B cell (primary cell): ENCODE measurements around the gene ZNF362. TPM values are rescaled to one million over a fixed set of nuclear protein-coding genes. Genes with fewer than 3 reads are reported as not detected.

Experiments
- ATAC-seq: fragments of 200-7000 bp; cut with Tn5 transposase; one replicate; pipeline ENCODE4 v1.10.0; 2021; ENCODE audit warnings: low read depth, mild to moderate bottlenecking, moderate number of reproducible peaks, moderate library complexity
- CTCF ChIA-PET: fragments of 350-600 bp; sonication (Branson Sonifier 250); formaldehyde crosslinking; loops from one replicate; lab custom pipeline; 2021; ENCODE audit warnings: antibody characterized with exemption, inconsistent platforms; lab: Charles Lee
- POLR2A ChIA-PET: fragments of 350-600 bp; sonication (Branson Sonifier 250); formaldehyde crosslinking; loops from one replicate; lab custom pipeline; 2021; ENCODE audit warnings: antibody characterized with exemption; lab: Charles Lee
- DNase-seq: peaks from one replicate; pipeline ENCODE4 v3.0.0; 2013
- H2AFZ ChIP-seq: 2 replicates; pipeline ENCODE4 v1.6.1; 2012; ENCODE audit warnings: mild to moderate bottlenecking, low read depth, low read length; ENCODE audit not compliant: insufficient read depth, poor library complexity, severe bottlenecking
- H3K27ac ChIP-seq, 2 donors: 1 replicate in 1 of 2; 2 replicates in 1 of 2; pipeline ENCODE4 v1.5.1; 2012 to 2013; ENCODE audit warnings: low read length in 2 of 2, mild to moderate bottlenecking in 2 of 2, moderate library complexity in 1 of 2
- H3K27me3 ChIP-seq, 4 experiments: fragments of 200-600 bp in 1 of 4; sonication (generic) in 1 of 4; replicated peaks in 1 of 4; 1 replicate in 2 of 4; 2 replicates in 2 of 4; pipeline versions ENCODE4 v1.6.1 to v1.7.0; 2013 to 2016; ENCODE audit warnings: low read length in 3 of 4, mild to moderate bottlenecking in 2 of 4, mixed read lengths in 1 of 4, moderate library complexity in 1 of 4; ENCODE audit not compliant: insufficient read depth in 4 of 4, control insufficient read depth in 3 of 4; ENCODE audit errors: control extremely low read depth in 1 of 4
- H3K36me3 ChIP-seq, 2 experiments: replicated peaks in 1 of 2; 1 replicate in 1 of 2; 2 replicates in 1 of 2; pipeline versions ENCODE4 v1.6.1 to v1.7.1; 2013; ENCODE audit warnings: low read length in 1 of 2; ENCODE audit not compliant: insufficient read depth in 2 of 2, control insufficient read depth in 1 of 2; ENCODE audit errors: control extremely low read depth in 1 of 2, extremely low read depth in 1 of 2
- H3K4me1 ChIP-seq, 2 donors: fragments of 200-600 bp in 1 of 2; sonication (generic) in 1 of 2; 1 replicate in 1 of 2; 2 replicates in 1 of 2; pipeline versions ENCODE4 v1.5.1 to v1.6.1; 2013 to 2017; ENCODE audit warnings: low read length in 2 of 2; ENCODE audit not compliant: control insufficient read depth in 2 of 2, insufficient read depth in 2 of 2
- H3K4me2 ChIP-seq: replicated peaks from 2 replicates; pipeline ENCODE3; 2012; ENCODE audit warnings: mild to moderate bottlenecking, low read depth, low read length; ENCODE audit not compliant: poor library complexity, severe bottlenecking
- H3K4me3 ChIP-seq, 5 experiments: fragments of 200-600 bp in 1 of 5; sonication (generic) in 1 of 5; 1 replicate in 3 of 5; 2 replicates in 2 of 5; pipeline versions ENCODE4 v1.5.1 to v1.7.0; 2011 to 2016; ENCODE audit warnings: low read length in 4 of 5, mild to moderate bottlenecking in 4 of 5, low read depth in 2 of 5, control low read depth in 1 of 5, moderate library complexity in 1 of 5; ENCODE audit not compliant: insufficient read depth in 1 of 5; ENCODE audit errors: control extremely low read depth in 1 of 5, extremely low read depth in 1 of 5
- H3K79me2 ChIP-seq: fragments of 200-600 bp; sonication (generic); one replicate; pipeline ENCODE4 v1.6.0; 2016; ENCODE audit warnings: low read length; ENCODE audit not compliant: control insufficient read depth, insufficient read depth
- H3K9ac ChIP-seq: fragments of 200-600 bp; sonication (generic); 2 replicates; pipeline ENCODE4 v1.6.1; 2017; ENCODE audit warnings: mild to moderate bottlenecking, low read length, moderate library complexity
- H3K9me3 ChIP-seq, 3 donors: one replicate each; pipeline versions ENCODE4 v1.6.1 to v1.7.1; 2013; ENCODE audit warnings: low read length in 2 of 3; ENCODE audit not compliant: control insufficient read depth in 2 of 3, insufficient read depth in 1 of 3; ENCODE audit errors: control extremely low read depth in 1 of 3
- H4K20me1 ChIP-seq: 2 replicates; pipeline ENCODE4 v1.6.0; 2012; ENCODE audit warnings: mild to moderate bottlenecking, low read length; ENCODE audit not compliant: insufficient read depth, control insufficient read depth, poor library complexity, severe bottlenecking
- H3K27ac Mint-ChIP-seq: one replicate; pipeline ENCODE4 v1.8.0; 2021; ENCODE audit warnings: mixed read lengths
- H3K27me3 Mint-ChIP-seq: one replicate; pipeline ENCODE4 v1.8.0; 2021; ENCODE audit warnings: mixed read lengths
- H3K4me1 Mint-ChIP-seq: one replicate; pipeline ENCODE4 v1.8.0; 2021; ENCODE audit warnings: mixed read lengths
- H3K4me3 Mint-ChIP-seq: one replicate; pipeline ENCODE4 v1.8.0; 2021; ENCODE audit warnings: mixed read lengths
- H3K9me3 Mint-ChIP-seq: one replicate; pipeline ENCODE4 v1.8.0; 2022; ENCODE audit warnings: mixed read lengths; ENCODE audit not compliant: insufficient read depth
- EZH2 ChIP-seq: IDR thresholded peaks from 2 replicates; pipeline ENCODE4 v1.6.1; 2012; ENCODE audit warnings: borderline replicate concordance, low read depth, mild to moderate bottlenecking, moderate library complexity, low read length; ENCODE audit not compliant: insufficient read depth, poor library complexity, severe bottlenecking
- whole genome bisulfite sequencing: methylation state at CpG from one replicate; pipeline ENCODE4 v1.1.5; 2013; ENCODE audit warnings: missing lambda C conversion rate; ENCODE audit not compliant: insufficient coverage; 5-methylcytosine and 5-hydroxymethylcytosine counted together
- intact Hi-C: fragments of 100-400 bp; cut with micrococcal nuclease; formaldehyde crosslinking; loops from one replicate; pipeline ENCODE4 v1.10.0; 2022
- polyA plus RNA-seq: library from polyadenylated mRNA; depleted of rRNA; stranded (reverse); fragments of >200 nt; gene quantifications from 2 replicates; pipeline ENCODE4 v1.2.3, GENCODE V29; 2012
- total RNA-seq, 2 donors: library from RNA; stranded (reverse); fragments of 120-200 nt in 1 of 2; gene quantifications; 1 replicate in 1 of 2; 2 replicates in 1 of 2; pipeline versions ENCODE4 v1.2.3 to v1.2.4, GENCODE V29; 2013 to 2022
- TF ChIP-seq, protein P1 (sequence below): fragments of 200-600 bp; IDR thresholded peaks from one replicate; pipeline ENCODE4 v1.8.0; 2022; ENCODE audit warnings: antibody characterized with exemption, mild to moderate bottlenecking

ZNF362 gene
- total and polyA plus RNA-seq, 2 donors (not counting 1 experiment from before 2014, with no cell fraction given) = 14.0 to 20.4 TPM

DNA sequence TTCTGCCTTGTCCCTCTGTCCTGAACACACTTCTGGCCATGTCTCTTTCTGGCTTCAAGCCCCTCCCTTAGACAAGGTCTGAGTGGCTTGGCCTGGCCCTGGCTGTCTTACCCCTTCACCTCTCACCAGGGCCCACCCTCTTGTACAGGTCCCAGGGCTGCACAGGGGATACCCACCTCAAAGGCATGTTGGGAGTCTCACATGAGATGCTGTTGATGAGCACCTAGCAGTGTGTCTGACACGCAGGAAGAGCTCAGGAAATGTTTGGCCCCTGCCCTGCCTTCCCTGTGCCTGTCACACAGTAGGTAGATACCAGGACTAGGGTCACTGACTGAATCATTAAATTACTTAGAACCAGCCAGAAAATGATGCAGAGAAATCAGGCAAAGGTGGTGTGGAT, 16.6 kb downstream of the ZNF362 start:
- H3K9me3 ChIP-seq = no peaks in the 10 kb centered on the region
- Mint-ChIP-seq H3K9me3 (no peaks in the 10 kb centered on the region), H3K4me1 (peaks cover 23% of the 10 kb centered on the region), H3K4me3 (no peak overlapping the region), H3K27ac (no peak overlapping the region), H3K27me3 (no peaks in the 10 kb centered on the region)
- DNase-seq = no peak
- H3K4me2 ChIP-seq = no peak overlapping the region
- CTCF ChIA-PET = interaction anchor here (0.6 to 4.2 kb wide), 2 partner anchors 23 to 33 kb away, joined by 3 to 19 read pairs; no protein-coding TSS in a partner anchor
- H3K4me3 ChIP-seq = no peak overlapping the region
- H3K79me2 ChIP-seq = peaks cover 13% of the 10 kb centered on the region
- no peak overlapping the region for H3K27ac ChIP-seq
- H2AFZ ChIP-seq = no peak overlapping the region
- TF ChIP-seq, protein P1, sequence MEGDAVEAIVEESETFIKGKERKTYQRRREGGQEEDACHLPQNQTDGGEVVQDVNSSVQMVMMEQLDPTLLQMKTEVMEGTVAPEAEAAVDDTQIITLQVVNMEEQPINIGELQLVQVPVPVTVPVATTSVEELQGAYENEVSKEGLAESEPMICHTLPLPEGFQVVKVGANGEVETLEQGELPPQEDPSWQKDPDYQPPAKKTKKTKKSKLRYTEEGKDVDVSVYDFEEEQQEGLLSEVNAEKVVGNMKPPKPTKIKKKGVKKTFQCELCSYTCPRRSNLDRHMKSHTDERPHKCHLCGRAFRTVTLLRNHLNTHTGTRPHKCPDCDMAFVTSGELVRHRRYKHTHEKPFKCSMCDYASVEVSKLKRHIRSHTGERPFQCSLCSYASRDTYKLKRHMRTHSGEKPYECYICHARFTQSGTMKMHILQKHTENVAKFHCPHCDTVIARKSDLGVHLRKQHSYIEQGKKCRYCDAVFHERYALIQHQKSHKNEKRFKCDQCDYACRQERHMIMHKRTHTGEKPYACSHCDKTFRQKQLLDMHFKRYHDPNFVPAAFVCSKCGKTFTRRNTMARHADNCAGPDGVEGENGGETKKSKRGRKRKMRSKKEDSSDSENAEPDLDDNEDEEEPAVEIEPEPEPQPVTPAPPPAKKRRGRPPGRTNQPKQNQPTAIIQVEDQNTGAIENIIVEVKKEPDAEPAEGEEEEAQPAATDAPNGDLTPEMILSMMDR = no peak
- no peak for TF ChIP-seq EZH2
- 86% methylated on average over 1 of the region's 1 CpG for WGBS
- peaks cover 0 to 12% of the 10 kb centered on the region in 2 donors for H3K4me1 ChIP-seq
- intact Hi-C loops = no loop called here
- no peak overlapping the region for H3K9ac ChIP-seq
- ATAC-seq = no peak
- no peaks in the 10 kb centered on the region for H3K27me3 ChIP-seq
- POLR2A ChIA-PET = no interaction called here
- peaks cover 0 to 17% of the 10 kb centered on the region in 2 experiments for H3K36me3 ChIP-seq
- peaks cover 40% of the 10 kb centered on the region for H4K20me1 ChIP-seq

DNA sequence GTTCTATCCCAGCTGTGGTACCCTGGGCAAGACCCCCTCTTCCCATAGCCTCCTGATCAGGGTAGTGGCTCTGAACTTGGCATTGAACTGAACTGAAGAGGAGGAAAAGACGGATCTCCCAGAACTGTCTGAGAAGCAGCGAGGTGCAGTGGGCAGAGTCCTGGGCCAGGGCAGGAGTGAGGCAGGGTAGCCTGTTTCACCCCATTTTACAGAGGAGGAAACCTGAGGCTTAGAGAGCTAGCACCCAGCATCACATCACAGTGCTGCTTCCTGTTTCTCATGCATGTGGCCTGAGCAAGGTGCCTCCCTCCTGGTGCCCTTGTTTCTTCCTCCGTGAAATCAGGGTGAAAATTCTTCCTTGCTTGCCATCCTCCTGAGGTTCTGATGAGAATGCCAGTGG, 17.1 kb downstream of the ZNF362 start:
- Mint-ChIP-seq H3K4me1 (peaks cover 23% of the 10 kb centered on the region), H3K27ac (no peak overlapping the region), H3K9me3 (no peaks in the 10 kb centered on the region), H3K4me3 (no peak overlapping the region), H3K27me3 (no peaks in the 10 kb centered on the region)
- no peak overlapping the region for H3K27ac ChIP-seq
- H3K4me2 ChIP-seq = no peak overlapping the region
- no peak overlapping the region for H3K4me3 ChIP-seq
- TF ChIP-seq, protein P1 = no peak
- no peak for TF ChIP-seq EZH2
- H3K9ac ChIP-seq = no peak overlapping the region
- POLR2A ChIA-PET = no interaction called here
- ATAC-seq (no peak), DNase-seq (no peak)
- H3K9me3 ChIP-seq = no peaks in the 10 kb centered on the region
- peaks cover 0 to 17% of the 10 kb centered on the region in 2 experiments for H3K36me3 ChIP-seq
- H4K20me1 ChIP-seq = peaks cover 40% of the 10 kb centered on the region
- no peak overlapping the region for H2AFZ ChIP-seq
- CTCF ChIA-PET = interaction anchor here (0.6 to 4.2 kb wide), 2 partner anchors 23 to 33 kb away, joined by 3 to 19 read pairs; no protein-coding TSS in a partner anchor
- intact Hi-C loops = no loop called here
- H3K27me3 ChIP-seq = no peaks in the 10 kb centered on the region
- WGBS = 86% methylated on average over 3 of the region's 3 CpGs
- peaks cover 0 to 12% of the 10 kb centered on the region in 2 donors for H3K4me1 ChIP-seq
- peaks cover 13% of the 10 kb centered on the region for H3K79me2 ChIP-seq
